Endothelial cell of umbilical vein (primary cell): ENCODE results near the gene JPH3. TPM values are rescaled to one million over a fixed set of nuclear protein-coding genes. Genes with fewer than 3 reads are reported as not detected.

Experiments
- BruUV-seq: library from RNA; stranded (reverse); fragments of 400-500 nt; replicated peaks from 2 replicates; lab custom pipeline; 2021; lab: Mats Ljungman, UMichigan
- CTCF ChIA-PET: fragments of 300-600, 350-600 bp; sonication (Branson Sonifier 250); formaldehyde crosslinking; loops from one replicate; lab custom pipeline; 2021; ENCODE audit warnings: antibody characterized with exemption, inconsistent platforms; lab: Charles Lee
- POLR2A ChIA-PET: fragments of 300-600, 350-600 bp; sonication (Branson Sonifier 250); formaldehyde crosslinking; loops from one replicate; lab custom pipeline; 2021; ENCODE audit warnings: antibody characterized with exemption, inconsistent platforms; lab: Charles Lee
- DNase-seq: peaks from one replicate; pipeline ENCODE4 v3.0.0-alpha.2; 2011; ENCODE audit warnings: low read depth, low spot score
- FAIRE-seq: peaks from 2 replicates; lab custom pipeline; 2011; peaks lifted over from hg19 to GRCh38; lab: Jason Lieb, UNC
- H2AFZ ChIP-seq: 2 replicates; pipeline ENCODE4 v1.6.0; 2012; ENCODE audit warnings: low read depth, low read length, control low read depth, inconsistent platforms
- H3K27ac ChIP-seq: 2 replicates; pipeline ENCODE4 v1.5.1; 2011; ENCODE audit warnings: low read depth, mild to moderate bottlenecking, control low read depth, low read length, moderate library complexity; ENCODE audit not compliant: insufficient read depth
- H3K27me3 ChIP-seq, 2 experiments: 2 replicates each; pipeline versions ENCODE4 v1.6.0 to v1.6.1; 2011; ENCODE audit warnings: low read length in 2 of 2, mixed read lengths in 1 of 2; ENCODE audit not compliant: control insufficient read depth in 2 of 2, insufficient read depth in 2 of 2
- H3K36me3 ChIP-seq, 2 experiments: 2 replicates in 1 of 2; 3 replicates in 1 of 2; pipeline ENCODE4 v1.5.1; 2011; ENCODE audit warnings: low read length in 2 of 2, mild to moderate bottlenecking in 1 of 2, moderate library complexity in 1 of 2; ENCODE audit not compliant: control insufficient read depth in 2 of 2, insufficient read depth in 2 of 2; ENCODE audit errors: extremely low read depth in 1 of 2
- H3K4me1 ChIP-seq: 3 replicates; pipeline ENCODE4 v1.5.1; 2011; ENCODE audit warnings: mild to moderate bottlenecking, low read length; ENCODE audit not compliant: control insufficient read depth, insufficient read depth; ENCODE audit errors: extremely low read depth
- H3K4me2 ChIP-seq: 2 replicates; pipeline ENCODE4 v1.6.1; 2011; ENCODE audit warnings: low read length, control low read depth, mixed read lengths; ENCODE audit not compliant: insufficient read depth
- H3K4me3 ChIP-seq, 3 experiments: fragments of 200-600 bp in 1 of 3; sonication (generic), shearing (Covaris generic) in 1 of 3; replicated peaks in 1 of 3; 2 replicates each; pipeline ENCODE4 v1.5.1; 2011 to 2016; ENCODE audit warnings: control low read depth in 3 of 3, low read length in 3 of 3, mild to moderate bottlenecking in 2 of 3, inconsistent platforms in 1 of 3, low read depth in 1 of 3, moderate library complexity in 1 of 3; ENCODE audit not compliant: insufficient read depth in 1 of 3
- H3K79me2 ChIP-seq: 2 replicates; pipeline ENCODE4 v1.6.0; 2012; ENCODE audit warnings: low read length, inconsistent platforms; ENCODE audit not compliant: control insufficient read depth, insufficient read depth
- H3K9ac ChIP-seq: replicated peaks from 2 replicates; pipeline ENCODE3; 2011; ENCODE audit warnings: low read length, control low read depth; ENCODE audit not compliant: insufficient read depth; ENCODE audit errors: extremely low read depth
- H3K9me1 ChIP-seq: replicated peaks from 3 replicates; pipeline ENCODE4 v1.6.0; 2011; ENCODE audit warnings: mild to moderate bottlenecking, low read length; ENCODE audit not compliant: control insufficient read depth, insufficient read depth; ENCODE audit errors: extremely low read depth
- H3K9me3 ChIP-seq: replicated peaks from 2 replicates; pipeline ENCODE4 v1.5.1; 2012; ENCODE audit warnings: low read length, inconsistent platforms; ENCODE audit not compliant: control insufficient read depth, insufficient read depth
- H4K20me1 ChIP-seq: replicated peaks from 2 replicates; pipeline ENCODE3; 2011; ENCODE audit warnings: mild to moderate bottlenecking, low read length; ENCODE audit not compliant: control insufficient read depth, insufficient read depth; ENCODE audit errors: extremely low read depth
- FOS ChIP-seq: IDR thresholded peaks from 2 replicates; pipeline ENCODE4 v1.6.1; 2011; ENCODE audit warnings: mild to moderate bottlenecking, low read length, moderate library complexity, borderline replicate concordance; ENCODE audit not compliant: insufficient read depth
- JUN ChIP-seq: IDR thresholded peaks from 2 replicates; pipeline ENCODE4 v1.6.1; 2011; ENCODE audit warnings: borderline replicate concordance, low read depth; ENCODE audit not compliant: insufficient read length, insufficient read depth
- MYC ChIP-seq: IDR thresholded peaks from one replicate; pipeline ENCODE4 v1.6.1; 2011; ENCODE audit warnings: mild to moderate bottlenecking, low read depth, low read length
- POLR2A ChIP-seq: IDR thresholded peaks from 2 replicates; pipeline ENCODE4 v1.6.1; 2012; ENCODE audit warnings: low read depth, mild to moderate bottlenecking, control low read depth, low read length
- dilution Hi-C: fragments of 300-500 bp; cut with MboI; formaldehyde crosslinking; loops from one replicate; pipeline ENCODE4 v1.15.0; 2019; ENCODE audit warnings: low sequenced_read_pairs; ENCODE audit not compliant: extremely low pct_ligation_motif_present
- intact Hi-C: fragments of 100-400 bp; cut with micrococcal nuclease; formaldehyde crosslinking; loops from one replicate; pipeline ENCODE4 v1.10.0; 2022
- polyA plus RNA-seq, 4 experiments: library from polyadenylated mRNA; depleted of rRNA in 3 of 4; stranded (reverse) in 3 of 4; unstranded in 1 of 4; fragments of >200 nt; gene quantifications; 2 replicates each; pipeline versions ENCODE4 v1.2.1 to v1.2.3, GENCODE V29; 2011 to 2012; ENCODE audit warnings: missing spikeins in 1 of 4
- total RNA-seq: library from RNA; stranded (reverse); gene quantifications from 2 replicates; pipeline ENCODE4 v1.2.3, GENCODE V29; 2021
- TF ChIP-seq, protein P1 (sequence below), 2 donors: IDR thresholded peaks; 1 replicate in 1 of 2; 2 replicates in 1 of 2; pipeline ENCODE4 v1.5.1; 2011; ENCODE audit warnings: low read length in 2 of 2, mild to moderate bottlenecking in 2 of 2, moderate library complexity in 2 of 2, control low read depth in 1 of 2, inconsistent platforms in 1 of 2, low read depth in 1 of 2; ENCODE audit not compliant: insufficient read depth in 1 of 2; ENCODE audit errors: extremely low read depth in 1 of 2

Gene JPH3
- total and polyA plus RNA-seq, 2 donors (not counting 3 experiments of a cell fraction or from before 2014, with no cell fraction given): 0.22 to 0.30 TPM

DNA sequence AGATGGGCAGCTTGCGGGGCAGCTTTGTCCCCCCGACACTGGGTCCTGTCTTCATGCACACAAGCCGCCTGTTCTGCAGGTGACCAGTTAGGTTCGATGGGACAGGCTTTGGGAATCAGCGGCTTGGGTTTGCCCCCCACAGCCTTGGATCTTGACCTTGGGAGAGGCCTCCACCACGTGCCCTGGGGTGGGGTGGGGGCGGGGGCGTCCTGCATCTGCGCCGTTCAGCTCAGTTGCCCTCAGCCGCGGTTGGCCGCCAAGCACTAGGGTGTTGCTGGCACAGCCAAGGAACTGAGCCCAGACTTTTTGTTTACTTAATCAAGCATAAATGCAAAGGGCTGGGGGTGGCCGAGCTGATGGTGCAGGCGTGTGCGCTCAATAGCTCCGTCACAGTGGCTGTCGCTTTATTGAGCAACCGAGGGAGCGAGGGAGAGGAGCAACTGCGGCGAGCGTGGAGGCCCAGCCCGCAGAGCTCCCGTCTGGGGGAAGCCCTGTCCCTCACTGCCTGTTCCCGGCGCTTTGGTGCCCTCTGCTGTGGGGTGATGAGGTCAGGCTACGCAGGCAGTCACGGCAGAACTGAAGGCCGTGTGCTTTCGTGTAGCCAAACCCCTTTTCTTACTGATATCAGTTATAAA, 33.9 kb downstream of the JPH3 start:
- Histone ChIP-seq H3K27me3 (peaks cover 2% of the 10 kb centered on the region in 2 experiments), H3K9ac (no peak overlapping the region), H3K9me3 (no peaks in the 10 kb centered on the region), H3K4me1 (no peaks in the 10 kb centered on the region), H3K4me3 (no peak overlapping the region), H3K79me2 (no peaks in the 10 kb centered on the region), H2AFZ (no peak overlapping the region), H3K9me1 (no peaks in the 10 kb centered on the region), H4K20me1 (no peaks in the 10 kb centered on the region), H3K4me2 (no peak overlapping the region), H3K27ac (no peak overlapping the region), H3K36me3 (no peaks in the 10 kb centered on the region)
- CTCF ChIA-PET: interaction anchor here (0.6 to 4.9 kb wide), 41 partner anchors 10 to 357 kb away, joined by 3 to 145 read pairs (median 5); partner anchors contain the start of genes C16orf95, JPH3 and KLHDC4
- FAIRE-seq (peak; percentile 74), DNase-seq (peak; percentile 61)
- BruUV-seq: no TSS peak
- intact Hi-C loops (loop anchor here (1.0 to 5.0 kb wide), 6 partner anchors 48 to 319 kb away; partner anchors contain the start of genes C16orf95 and KLHDC4), dilution Hi-C loops (no loop called here)
- TF ChIP-seq JUN: no peak
- no peak for TF ChIP-seq POLR2A
- no peak for TF ChIP-seq MYC
- no peak for TF ChIP-seq FOS
- TF ChIP-seq, protein P1, sequence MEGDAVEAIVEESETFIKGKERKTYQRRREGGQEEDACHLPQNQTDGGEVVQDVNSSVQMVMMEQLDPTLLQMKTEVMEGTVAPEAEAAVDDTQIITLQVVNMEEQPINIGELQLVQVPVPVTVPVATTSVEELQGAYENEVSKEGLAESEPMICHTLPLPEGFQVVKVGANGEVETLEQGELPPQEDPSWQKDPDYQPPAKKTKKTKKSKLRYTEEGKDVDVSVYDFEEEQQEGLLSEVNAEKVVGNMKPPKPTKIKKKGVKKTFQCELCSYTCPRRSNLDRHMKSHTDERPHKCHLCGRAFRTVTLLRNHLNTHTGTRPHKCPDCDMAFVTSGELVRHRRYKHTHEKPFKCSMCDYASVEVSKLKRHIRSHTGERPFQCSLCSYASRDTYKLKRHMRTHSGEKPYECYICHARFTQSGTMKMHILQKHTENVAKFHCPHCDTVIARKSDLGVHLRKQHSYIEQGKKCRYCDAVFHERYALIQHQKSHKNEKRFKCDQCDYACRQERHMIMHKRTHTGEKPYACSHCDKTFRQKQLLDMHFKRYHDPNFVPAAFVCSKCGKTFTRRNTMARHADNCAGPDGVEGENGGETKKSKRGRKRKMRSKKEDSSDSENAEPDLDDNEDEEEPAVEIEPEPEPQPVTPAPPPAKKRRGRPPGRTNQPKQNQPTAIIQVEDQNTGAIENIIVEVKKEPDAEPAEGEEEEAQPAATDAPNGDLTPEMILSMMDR (IDR thresholded peaks at IDR 0.05; ENCODE audit: extremely low read depth in 1 of 2, insufficient read depth in 1 of 2, low read depth in 1 of 2, low read length in 2 of 2): peak; percentile 56 to 71
- POLR2A ChIA-PET: no interaction called here
